Hepatocyte (in vitro differentiated cells): ENCODE results near the gene EXOC6B. TPM values are rescaled to one million over a fixed set of nuclear protein-coding genes. Genes with fewer than 3 reads are reported as not detected.

Source experiments
- DNase-seq: peaks from one replicate; pipeline ENCODE4 v3.0.0-alpha.2; 2016; ENCODE audit warnings: low spot score
- H2AFZ ChIP-seq: fragments of 200-600 bp; sonication (generic); 2 replicates; pipeline ENCODE4 v1.6.0; 2016; ENCODE audit warnings: antibody characterized with exemption, mild to moderate bottlenecking
- H3K27ac ChIP-seq: fragments of 200-600 bp; sonication (generic); 2 replicates; pipeline ENCODE4 v1.5.1; 2016; ENCODE audit warnings: mild to moderate bottlenecking
- H3K27me3 ChIP-seq: fragments of 200-600 bp; sonication (generic); 2 replicates; pipeline ENCODE4 v1.6.1; 2016
- H3K36me3 ChIP-seq: fragments of 200-600 bp; sonication (generic); replicated peaks from 2 replicates; pipeline ENCODE4 v1.5.1; 2016; ENCODE audit warnings: low read depth; ENCODE audit not compliant: insufficient read depth
- H3K4me1 ChIP-seq: fragments of 200-600 bp; sonication (generic); 2 replicates; pipeline ENCODE4 v1.5.1; 2016; ENCODE audit warnings: mild to moderate bottlenecking, moderate library complexity; ENCODE audit not compliant: insufficient read depth
- H3K4me2 ChIP-seq: fragments of 200-600 bp; sonication (generic); 2 replicates; pipeline ENCODE4 v1.6.0; 2016
- H3K4me3 ChIP-seq: fragments of 200-600 bp; sonication (generic); 2 replicates; pipeline ENCODE4 v1.5.1; 2016; ENCODE audit warnings: mild to moderate bottlenecking
- H3K79me2 ChIP-seq: fragments of 200-600 bp; sonication (generic); 2 replicates; pipeline ENCODE4 v1.6.0; 2017; ENCODE audit warnings: mild to moderate bottlenecking
- H3K9me2 ChIP-seq: fragments of 200-600 bp; sonication (generic); replicated peaks from 2 replicates; pipeline ENCODE4 v1.6.0; 2017; ENCODE audit warnings: mild to moderate bottlenecking; ENCODE audit not compliant: insufficient read depth
- H3K9me3 ChIP-seq: fragments of 200-600 bp; sonication (generic); 2 replicates; pipeline ENCODE4 v1.5.1; 2016; ENCODE audit warnings: low read depth, mild to moderate bottlenecking
- H4K20me1 ChIP-seq: fragments of 200-600 bp; sonication (generic); 2 replicates; pipeline ENCODE4 v1.6.0; 2016; ENCODE audit warnings: mild to moderate bottlenecking; ENCODE audit not compliant: insufficient read depth, poor library complexity, severe bottlenecking
- EZH2 ChIP-seq: fragments of 200-600 bp; sonication (generic); IDR thresholded peaks from 2 replicates; pipeline ENCODE4 v1.6.1; 2016; ENCODE audit warnings: antibody characterized with exemption, mild to moderate bottlenecking, borderline replicate concordance
- EZH2phosphoT487 ChIP-seq: fragments of 200-600 bp; sonication (generic); IDR thresholded peaks from one replicate; pipeline ENCODE4 v1.6.1; 2018; ENCODE audit warnings: antibody characterized with exemption, mild to moderate bottlenecking, low read depth, moderate library complexity; ENCODE audit not compliant: unreplicated experiment, severe bottlenecking
- WGBS: methylation state at CpG from one replicate; pipeline ENCODE4 v1.1.6; 2016; ENCODE audit warnings: low lambda C conversion rate; ENCODE audit errors: missing lambda C conversion rate; 5-methylcytosine and 5-hydroxymethylcytosine counted together
- polyA plus RNA-seq: library from polyadenylated mRNA; unstranded; fragments of >200 nt; fragmentation: Nextera tagmentation; extraction: Ambion mirVana; gene quantifications from 2 replicates; pipeline ENCODE4 v1.2.1, GENCODE V29; 2016
- total RNA-seq: library from RNA; depleted of rRNA; stranded (reverse); fragments of >200 nt; gene quantifications from 2 replicates; pipeline ENCODE4 v1.2.3, GENCODE V29; 2014
- TF ChIP-seq, protein P1 (sequence below): fragments of 200-600 bp; sonication (generic); IDR thresholded peaks from 2 replicates; pipeline ENCODE4 v1.5.1; 2016; ENCODE audit warnings: antibody characterized with exemption, mild to moderate bottlenecking; ENCODE audit not compliant: poor library complexity

EXOC6B gene
- total and polyA plus RNA-seq, 2 experiments from 2014 or later = 11.8 to 36.2 TPM

DNA sequence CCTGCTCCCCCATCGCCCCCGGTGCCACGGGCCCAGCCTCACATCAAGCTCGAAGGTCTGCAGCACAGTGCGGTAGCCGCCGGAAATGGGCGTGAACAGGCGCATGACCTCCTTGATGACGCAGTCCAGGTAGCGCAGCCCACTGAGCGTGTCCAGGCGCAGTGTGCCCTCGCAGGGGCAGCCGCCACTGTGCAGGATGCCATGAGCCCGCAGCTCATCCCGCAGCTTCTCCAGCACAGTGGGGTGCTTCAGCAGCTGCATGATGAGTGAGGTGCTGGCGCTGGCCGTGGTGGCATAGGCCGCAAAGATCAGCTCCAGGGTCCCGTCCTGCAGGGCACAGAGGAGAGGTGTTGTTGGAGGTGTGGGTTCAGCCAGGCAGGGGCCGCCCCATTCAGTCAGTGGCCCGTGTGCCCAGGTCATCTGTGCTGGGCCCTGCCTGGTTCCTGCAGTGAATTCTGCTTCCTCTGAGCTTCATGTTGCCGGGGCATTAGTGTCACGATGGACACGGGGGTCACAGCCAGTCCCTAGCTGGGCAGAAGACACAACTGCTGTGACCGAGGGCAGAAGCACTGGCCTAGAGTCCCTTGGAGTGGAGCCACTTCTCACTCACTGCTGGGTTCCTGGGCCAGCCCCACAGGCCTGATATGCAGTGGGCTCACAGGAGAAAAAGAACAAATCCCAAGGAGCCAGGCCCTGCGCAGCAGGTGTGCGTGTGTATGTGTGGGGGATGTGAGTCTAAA, 692.7 kb downstream of the EXOC6B start:
- Histone ChIP-seq H3K27me3 (peaks cover 4% of the 10 kb centered on the region), H3K27ac (no peak overlapping the region), H3K9me2 (no peaks in the 10 kb centered on the region), H4K20me1 (no peaks in the 10 kb centered on the region), H3K36me3 (no peaks in the 10 kb centered on the region), H3K4me1 (peaks cover 10% of the 10 kb centered on the region), H3K79me2 (no peaks in the 10 kb centered on the region), H3K4me2 (no peak overlapping the region), H2AFZ (no peak overlapping the region), H3K4me3 (no peak overlapping the region), H3K9me3 (no peaks in the 10 kb centered on the region)
- no peak for TF ChIP-seq EZH2
- TF ChIP-seq, protein P1, sequence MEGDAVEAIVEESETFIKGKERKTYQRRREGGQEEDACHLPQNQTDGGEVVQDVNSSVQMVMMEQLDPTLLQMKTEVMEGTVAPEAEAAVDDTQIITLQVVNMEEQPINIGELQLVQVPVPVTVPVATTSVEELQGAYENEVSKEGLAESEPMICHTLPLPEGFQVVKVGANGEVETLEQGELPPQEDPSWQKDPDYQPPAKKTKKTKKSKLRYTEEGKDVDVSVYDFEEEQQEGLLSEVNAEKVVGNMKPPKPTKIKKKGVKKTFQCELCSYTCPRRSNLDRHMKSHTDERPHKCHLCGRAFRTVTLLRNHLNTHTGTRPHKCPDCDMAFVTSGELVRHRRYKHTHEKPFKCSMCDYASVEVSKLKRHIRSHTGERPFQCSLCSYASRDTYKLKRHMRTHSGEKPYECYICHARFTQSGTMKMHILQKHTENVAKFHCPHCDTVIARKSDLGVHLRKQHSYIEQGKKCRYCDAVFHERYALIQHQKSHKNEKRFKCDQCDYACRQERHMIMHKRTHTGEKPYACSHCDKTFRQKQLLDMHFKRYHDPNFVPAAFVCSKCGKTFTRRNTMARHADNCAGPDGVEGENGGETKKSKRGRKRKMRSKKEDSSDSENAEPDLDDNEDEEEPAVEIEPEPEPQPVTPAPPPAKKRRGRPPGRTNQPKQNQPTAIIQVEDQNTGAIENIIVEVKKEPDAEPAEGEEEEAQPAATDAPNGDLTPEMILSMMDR = no peak
- no peak for TF ChIP-seq EZH2phosphoT487
- no peak for DNase-seq
- WGBS = 96% methylated on average over 29 of the region's 29 CpGs

DNA sequence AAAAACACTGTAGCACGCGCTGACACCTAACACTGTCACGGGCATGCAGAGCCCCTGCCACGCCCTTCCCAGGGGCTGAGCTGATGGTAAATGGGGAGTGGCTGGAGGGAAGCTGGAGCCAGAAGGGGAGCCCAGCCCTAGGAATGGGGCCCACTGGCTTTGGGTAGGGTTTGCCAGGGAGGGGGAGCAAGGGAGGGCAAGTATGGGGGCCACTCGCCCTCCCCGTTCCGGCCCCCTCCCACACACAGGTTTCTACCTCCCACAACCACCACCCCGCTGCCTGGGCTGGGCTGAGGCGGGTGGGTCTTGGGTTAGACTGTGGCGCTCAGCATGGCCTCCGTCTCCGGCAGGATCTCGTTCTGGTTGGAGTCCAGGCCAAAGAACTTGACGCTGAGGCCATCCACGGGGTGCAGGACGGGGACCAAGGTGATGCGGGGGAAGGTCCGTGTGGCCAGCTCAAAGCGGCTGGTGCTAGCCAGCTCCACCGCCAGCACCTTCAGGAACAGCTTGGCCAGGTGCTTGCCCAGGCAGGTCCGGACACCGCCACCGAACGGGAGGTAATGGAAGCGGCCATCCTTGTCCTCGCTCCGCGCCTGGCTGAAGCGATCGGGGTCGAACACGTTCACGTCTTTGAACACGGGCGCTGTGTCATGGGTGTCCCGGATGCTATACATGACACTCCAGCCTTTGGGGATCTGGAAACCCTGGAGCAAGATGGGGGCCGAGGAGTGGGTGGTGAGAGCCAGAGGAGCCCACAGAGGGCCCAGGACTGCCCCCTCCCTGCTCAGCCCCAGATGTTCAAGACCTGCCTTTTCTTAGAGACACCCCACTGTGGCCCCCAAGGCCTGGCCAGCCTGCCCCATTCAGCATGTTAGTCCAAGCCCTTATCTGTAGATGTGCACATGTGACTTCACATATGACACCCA, 693.7 kb downstream of the EXOC6B start:
- Histone ChIP-seq H4K20me1 (no peaks in the 10 kb centered on the region), H3K79me2 (no peaks in the 10 kb centered on the region), H3K9me2 (no peaks in the 10 kb centered on the region), H2AFZ (no peak overlapping the region), H3K4me2 (no peak overlapping the region), H3K36me3 (no peaks in the 10 kb centered on the region), H3K27ac (no peak overlapping the region), H3K4me3 (no peak overlapping the region), H3K9me3 (no peaks in the 10 kb centered on the region), H3K27me3 (peaks cover 4% of the 10 kb centered on the region), H3K4me1 (peaks cover 10% of the 10 kb centered on the region)
- TF ChIP-seq, protein P1 = no peak
- TF ChIP-seq EZH2 (no peak), EZH2phosphoT487 (no peak)
- DNase-seq = no peak
- WGBS = 94% methylated on average over 35 of the region's 37 CpGs

- no peak for TF ChIP-seq EZH2phosphoT487
- no peak for TF ChIP-seq EZH2
- TF ChIP-seq, protein P1 = no peak
- Histone ChIP-seq H2AFZ (no peak overlapping the region), H3K79me2 (no peaks in the 10 kb centered on the region), H3K27ac (no peak overlapping the region), H3K9me3 (no peaks in the 10 kb centered on the region), H3K36me3 (no peaks in the 10 kb centered on the region), H3K4me1 (peaks cover 10% of the 10 kb centered on the region), H3K9me2 (no peaks in the 10 kb centered on the region), H4K20me1 (no peaks in the 10 kb centered on the region), H3K4me2 (no peak overlapping the region), H3K4me3 (no peak overlapping the region), H3K27me3 (peaks cover 4% of the 10 kb centered on the region)
- WGBS = 96% methylated on average over 16 of the region's 16 CpGs
- DNase-seq = no peak
Measured at GRCh38 chr2:72131371-72131891, 694.4 kb downstream of the EXOC6B start.
